Panc1 (cell line): ENCODE measurements around the gene ARSG. TPM values are rescaled to one million over a fixed set of nuclear protein-coding genes. Genes with fewer than 3 reads are reported as not detected.

ENCODE experiments used
- ATAC-seq: fragments of 200-7000 bp; cut with Tn5 transposase; 2 replicates; pipeline ENCODE4 v1.9.1; 2020; ENCODE audit warnings: mild to moderate bottlenecking, moderate library complexity
- BruUV-seq: library from RNA; stranded (reverse); fragments of 400-500 nt; replicated peaks from 2 replicates; lab custom pipeline; 2021; lab: Mats Ljungman, UMichigan
- CTCF ChIA-PET: fragments of 300-600 bp; sonication (Branson Sonifier 250); formaldehyde crosslinking; loops from one replicate; lab custom pipeline; 2022; ENCODE audit warnings: antibody characterized with exemption; lab: Charles Lee
- POLR2A ChIA-PET: fragments of 300-600 bp; sonication (Branson Sonifier 250); formaldehyde crosslinking; loops from one replicate; lab custom pipeline; 2022; ENCODE audit warnings: antibody characterized with exemption; lab: Charles Lee
- DNase-seq: peaks from one replicate; pipeline ENCODE4 v3.0.0-alpha.2; 2010; ENCODE audit warnings: low read depth, low spot score
- H3K27ac ChIP-seq: 2 replicates; pipeline ENCODE4 v1.5.1; 2011; ENCODE audit warnings: mild to moderate bottlenecking, low read length, inconsistent platforms
- H3K27me3 ChIP-seq: fragments of 200-500 bp; sonication (Bioruptor generic); 2 replicates; pipeline ENCODE4 v1.6.0; 2014; ENCODE audit warnings: low read length, inconsistent platforms; ENCODE audit not compliant: control insufficient read depth, insufficient read depth
- H3K36me3 ChIP-seq: fragments of 200-500 bp; sonication (Bioruptor generic); 2 replicates; pipeline ENCODE4 v1.5.1; 2014; ENCODE audit warnings: inconsistent platforms, mild to moderate bottlenecking, low read length, moderate library complexity; ENCODE audit not compliant: control insufficient read depth, insufficient read depth
- H3K4me1 ChIP-seq: 2 replicates; pipeline ENCODE4 v1.5.1; 2011; ENCODE audit warnings: inconsistent platforms, mild to moderate bottlenecking, low read length, moderate library complexity; ENCODE audit not compliant: control insufficient read depth, insufficient read depth
- H3K4me3 ChIP-seq, 2 experiments: 2 replicates each; pipeline ENCODE4 v1.5.1; 2011 to 2012; ENCODE audit warnings: low read depth in 2 of 2, low read length in 2 of 2, mild to moderate bottlenecking in 2 of 2, inconsistent platforms in 1 of 2, moderate library complexity in 1 of 2
- H3K9me3 ChIP-seq: fragments of 200-500 bp; sonication (Bioruptor generic); 2 replicates; pipeline ENCODE4 v1.5.1; 2014; ENCODE audit warnings: low read depth, mild to moderate bottlenecking, inconsistent platforms, low read length, moderate library complexity; ENCODE audit not compliant: control insufficient read depth, insufficient read depth
- POLR2AphosphoS5 ChIP-seq: IDR thresholded peaks from 2 replicates; pipeline ENCODE4 v1.6.1; 2012; ENCODE audit warnings: mild to moderate bottlenecking, low read depth, low read length, moderate library complexity
- SIN3A ChIP-seq: IDR thresholded peaks from 2 replicates; pipeline ENCODE4 v1.6.1; 2012; ENCODE audit warnings: low read depth, mild to moderate bottlenecking, low read length, moderate library complexity, borderline replicate concordance; ENCODE audit not compliant: insufficient read depth
- TCF7L2 ChIP-seq: IDR thresholded peaks from 2 replicates; pipeline ENCODE4 v1.6.1; 2011; ENCODE audit warnings: mild to moderate bottlenecking, low read depth, low read length, inconsistent platforms
- in situ Hi-C: cut with HindIII; loops from 2 replicates; pipeline ENCODE4 v1.10.0; 2016; ENCODE audit warnings: low sequenced_read_pairs, low pct_unique_long_range_greater_than_20kb
- intact Hi-C: fragments of 100-400 bp; cut with micrococcal nuclease; formaldehyde crosslinking; loops from one replicate; pipeline ENCODE4 v1.10.0; 2022; ENCODE audit not compliant: unreplicated experiment
- total RNA-seq: library from RNA; stranded (reverse); gene quantifications from one replicate; pipeline ENCODE4 v1.2.1, GENCODE V29; 2021; ENCODE audit not compliant: unreplicated experiment
- TF ChIP-seq, protein P1 (sequence below): fragments of 450-650 bp; IDR thresholded peaks from 2 replicates; pipeline ENCODE4 v1.5.1; 2017; ENCODE audit warnings: mild to moderate bottlenecking
- TF ChIP-seq, protein P2 (sequence below), 2 experiments: IDR thresholded peaks; 2 replicates each; pipeline ENCODE4 v1.6.1; 2011 to 2012; ENCODE audit warnings: low read depth in 2 of 2, control low read depth in 1 of 2, low read length in 1 of 2, mild to moderate bottlenecking in 1 of 2, moderate library complexity in 1 of 2; ENCODE audit not compliant: insufficient read depth in 1 of 2

Gene ARSG
- total RNA-seq, 1 experiment from 2014 or later, result 2.3 TPM

DNA sequence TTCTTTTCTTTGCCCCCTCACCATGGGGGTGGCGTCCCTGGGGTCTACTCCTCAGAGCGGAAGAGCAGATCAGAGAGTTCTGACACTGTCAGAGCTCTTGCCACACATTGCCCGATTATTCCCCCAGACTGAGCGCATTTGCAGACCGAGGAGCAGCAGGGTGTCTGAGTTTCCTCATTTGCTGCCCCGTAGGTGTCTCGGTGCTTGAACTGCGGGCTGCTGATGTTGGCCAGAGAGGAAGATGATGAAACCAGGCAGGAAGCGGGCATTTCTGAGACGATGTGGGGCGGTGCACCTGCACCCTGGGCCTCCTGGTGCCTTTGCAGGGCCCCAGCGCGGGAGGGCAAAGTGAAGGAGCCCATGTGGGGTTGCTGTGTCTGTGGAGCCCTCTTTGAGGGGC is 55.2 kb downstream of the ARSG start:
- no TSS peak for BruUV-seq
- in situ Hi-C loops (no loop called here), intact Hi-C loops (no loop called here)
- POLR2A ChIA-PET, result no interaction called here
- DNase-seq (no peak), ATAC-seq (no peak)
- Histone ChIP-seq H3K36me3 (no peaks in the 10 kb centered on the region), H3K27ac (no peak overlapping the region), H3K27me3 (no peaks in the 10 kb centered on the region), H3K4me3 (no peak overlapping the region), H3K9me3 (no peaks in the 10 kb centered on the region), H3K4me1 (no peaks in the 10 kb centered on the region)
- CTCF ChIA-PET, result no interaction called here
- TF ChIP-seq POLR2AphosphoS5 (no peak), SIN3A (no peak), TCF7L2 (no peak)
- TF ChIP-seq, protein P1, sequence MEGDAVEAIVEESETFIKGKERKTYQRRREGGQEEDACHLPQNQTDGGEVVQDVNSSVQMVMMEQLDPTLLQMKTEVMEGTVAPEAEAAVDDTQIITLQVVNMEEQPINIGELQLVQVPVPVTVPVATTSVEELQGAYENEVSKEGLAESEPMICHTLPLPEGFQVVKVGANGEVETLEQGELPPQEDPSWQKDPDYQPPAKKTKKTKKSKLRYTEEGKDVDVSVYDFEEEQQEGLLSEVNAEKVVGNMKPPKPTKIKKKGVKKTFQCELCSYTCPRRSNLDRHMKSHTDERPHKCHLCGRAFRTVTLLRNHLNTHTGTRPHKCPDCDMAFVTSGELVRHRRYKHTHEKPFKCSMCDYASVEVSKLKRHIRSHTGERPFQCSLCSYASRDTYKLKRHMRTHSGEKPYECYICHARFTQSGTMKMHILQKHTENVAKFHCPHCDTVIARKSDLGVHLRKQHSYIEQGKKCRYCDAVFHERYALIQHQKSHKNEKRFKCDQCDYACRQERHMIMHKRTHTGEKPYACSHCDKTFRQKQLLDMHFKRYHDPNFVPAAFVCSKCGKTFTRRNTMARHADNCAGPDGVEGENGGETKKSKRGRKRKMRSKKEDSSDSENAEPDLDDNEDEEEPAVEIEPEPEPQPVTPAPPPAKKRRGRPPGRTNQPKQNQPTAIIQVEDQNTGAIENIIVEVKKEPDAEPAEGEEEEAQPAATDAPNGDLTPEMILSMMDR, result no peak
- TF ChIP-seq, protein P2, sequence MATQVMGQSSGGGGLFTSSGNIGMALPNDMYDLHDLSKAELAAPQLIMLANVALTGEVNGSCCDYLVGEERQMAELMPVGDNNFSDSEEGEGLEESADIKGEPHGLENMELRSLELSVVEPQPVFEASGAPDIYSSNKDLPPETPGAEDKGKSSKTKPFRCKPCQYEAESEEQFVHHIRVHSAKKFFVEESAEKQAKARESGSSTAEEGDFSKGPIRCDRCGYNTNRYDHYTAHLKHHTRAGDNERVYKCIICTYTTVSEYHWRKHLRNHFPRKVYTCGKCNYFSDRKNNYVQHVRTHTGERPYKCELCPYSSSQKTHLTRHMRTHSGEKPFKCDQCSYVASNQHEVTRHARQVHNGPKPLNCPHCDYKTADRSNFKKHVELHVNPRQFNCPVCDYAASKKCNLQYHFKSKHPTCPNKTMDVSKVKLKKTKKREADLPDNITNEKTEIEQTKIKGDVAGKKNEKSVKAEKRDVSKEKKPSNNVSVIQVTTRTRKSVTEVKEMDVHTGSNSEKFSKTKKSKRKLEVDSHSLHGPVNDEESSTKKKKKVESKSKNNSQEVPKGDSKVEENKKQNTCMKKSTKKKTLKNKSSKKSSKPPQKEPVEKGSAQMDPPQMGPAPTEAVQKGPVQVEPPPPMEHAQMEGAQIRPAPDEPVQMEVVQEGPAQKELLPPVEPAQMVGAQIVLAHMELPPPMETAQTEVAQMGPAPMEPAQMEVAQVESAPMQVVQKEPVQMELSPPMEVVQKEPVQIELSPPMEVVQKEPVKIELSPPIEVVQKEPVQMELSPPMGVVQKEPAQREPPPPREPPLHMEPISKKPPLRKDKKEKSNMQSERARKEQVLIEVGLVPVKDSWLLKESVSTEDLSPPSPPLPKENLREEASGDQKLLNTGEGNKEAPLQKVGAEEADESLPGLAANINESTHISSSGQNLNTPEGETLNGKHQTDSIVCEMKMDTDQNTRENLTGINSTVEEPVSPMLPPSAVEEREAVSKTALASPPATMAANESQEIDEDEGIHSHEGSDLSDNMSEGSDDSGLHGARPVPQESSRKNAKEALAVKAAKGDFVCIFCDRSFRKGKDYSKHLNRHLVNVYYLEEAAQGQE (IDR thresholded peaks at IDR 0.05; ENCODE audit: insufficient read depth in 1 of 2, low read depth in 2 of 2, low read length in 1 of 2), result no peak

DNA sequence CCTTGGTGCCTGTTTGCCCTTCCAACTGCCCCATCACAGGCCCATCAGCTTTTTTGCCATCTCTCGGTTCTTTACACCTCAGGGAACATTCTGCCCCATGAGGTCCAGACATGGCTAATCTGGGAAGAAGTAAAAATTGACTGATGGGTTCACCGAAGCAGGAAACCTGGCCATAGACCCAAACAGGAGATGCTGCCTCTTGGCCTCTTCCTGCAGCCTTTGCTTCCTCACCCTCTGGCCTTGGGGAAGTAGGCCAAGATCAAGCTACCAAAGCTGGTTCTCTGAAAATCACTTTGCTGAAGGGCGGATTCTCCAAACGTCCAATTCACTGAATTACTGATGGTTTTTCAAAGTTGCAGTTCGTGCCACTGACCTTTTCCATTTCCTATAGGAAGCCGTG is 56.1 kb downstream of the ARSG start:
- no peak for TF ChIP-seq SIN3A
- no peak for TF ChIP-seq TCF7L2
- TF ChIP-seq, protein P2 (IDR thresholded peaks at IDR 0.05; ENCODE audit: insufficient read depth in 1 of 2, low read depth in 2 of 2, low read length in 1 of 2), result no peak
- TF ChIP-seq POLR2AphosphoS5, result no peak
- TF ChIP-seq, protein P1, result no peak
- Histone ChIP-seq H3K4me3 (no peak overlapping the region), H3K27me3 (no peaks in the 10 kb centered on the region), H3K36me3 (no peaks in the 10 kb centered on the region), H3K4me1 (no peaks in the 10 kb centered on the region), H3K9me3 (no peaks in the 10 kb centered on the region), H3K27ac (no peak overlapping the region)
- POLR2A ChIA-PET, result no interaction called here
- in situ Hi-C loops, result no loop called here
- BruUV-seq, result no TSS peak
- CTCF ChIA-PET, result interaction anchor here (0.6 kb wide), 1 partner anchor 29 kb away, joined by 5 read pairs; no protein-coding TSS in a partner anchor
- intact Hi-C loops, result no loop called here
- DNase-seq (no peak), ATAC-seq (no peak)
